Measurements from ENCODE around the gene ARHGEF10L.

GRCh38 chr1:17713993-17714392 lies 174.5 kb downstream of the ARHGEF10L start:
- TF ChIP-seq EZH2phosphoT487 (conservative IDR thresholded peaks at IDR 0.05; ENCODE audit: low read length) = no peak
- no peak for TF ChIP-seq CTCF (IDR thresholded peaks at IDR 0.05; ENCODE audit: insufficient read depth, low read length, poor library complexity, severe bottlenecking)
